ENCODE measurements around the gene OR2T27.

The OR2T27 gene

DNA sequence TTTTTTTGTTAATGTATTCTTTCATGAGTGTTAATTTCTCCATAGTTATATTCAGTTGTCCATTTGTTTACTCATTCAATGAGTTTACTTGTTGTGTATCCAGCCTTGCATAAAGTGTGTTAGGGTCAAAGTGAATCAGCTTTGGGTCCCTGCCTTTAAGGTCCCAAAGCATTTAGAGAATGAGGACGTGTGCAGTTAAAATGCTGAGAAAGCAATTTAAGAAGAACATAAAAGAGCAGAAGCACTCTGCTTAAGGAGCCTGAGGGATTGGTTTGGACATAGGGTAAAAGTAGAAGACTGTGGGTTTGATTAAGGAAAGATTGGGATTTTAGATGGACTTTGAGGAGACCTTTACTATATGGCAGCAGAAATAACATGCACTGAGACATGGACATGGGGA, 43.8 kb upstream of the OR2T27 start:
- Histone ChIP-seq H3K4me2 (ENCODE audit: low read length) (no peak overlapping the region), H3K4me3 (ENCODE audit: low read length) (no peak overlapping the region), H4K20me1 (ENCODE audit: control insufficient read depth, insufficient read depth, low read depth, low read length) (no peaks in the 10 kb centered on the region), H3K9me3 (ENCODE audit: control insufficient read depth, insufficient read depth, low read length) (no peaks in the 10 kb centered on the region), H3K79me2 (ENCODE audit: control insufficient read depth, low read length) (no peaks in the 10 kb centered on the region), H3K4me1 (ENCODE audit: control insufficient read depth, low read length) (peaks cover 8% of the 10 kb centered on the region; the same call in 1 of the 2 replicates), H3K9me2 (replicated peaks; ENCODE audit: control insufficient read depth, low read length) (no peaks in the 10 kb centered on the region), H3F3A (ENCODE audit: control insufficient read depth, insufficient read depth) (no peaks in the 10 kb centered on the region), H3K36me3 (ENCODE audit: control insufficient read depth, low read length) (no peaks in the 10 kb centered on the region), H3K27ac (ENCODE audit: low read depth, low read length) (no peak overlapping the region), H3K27me3 (ENCODE audit: control insufficient read depth, low read length) (peaks cover 15% of the 10 kb centered on the region)
- no peak for TF ChIP-seq EZH2phosphoT487 (IDR thresholded peaks at IDR 0.05; ENCODE audit: borderline replicate concordance, low read length)

GRCh38 chr1:248697907-248698306, 42.6 kb upstream of the OR2T27 start:
- TF ChIP-seq, protein P1, sequence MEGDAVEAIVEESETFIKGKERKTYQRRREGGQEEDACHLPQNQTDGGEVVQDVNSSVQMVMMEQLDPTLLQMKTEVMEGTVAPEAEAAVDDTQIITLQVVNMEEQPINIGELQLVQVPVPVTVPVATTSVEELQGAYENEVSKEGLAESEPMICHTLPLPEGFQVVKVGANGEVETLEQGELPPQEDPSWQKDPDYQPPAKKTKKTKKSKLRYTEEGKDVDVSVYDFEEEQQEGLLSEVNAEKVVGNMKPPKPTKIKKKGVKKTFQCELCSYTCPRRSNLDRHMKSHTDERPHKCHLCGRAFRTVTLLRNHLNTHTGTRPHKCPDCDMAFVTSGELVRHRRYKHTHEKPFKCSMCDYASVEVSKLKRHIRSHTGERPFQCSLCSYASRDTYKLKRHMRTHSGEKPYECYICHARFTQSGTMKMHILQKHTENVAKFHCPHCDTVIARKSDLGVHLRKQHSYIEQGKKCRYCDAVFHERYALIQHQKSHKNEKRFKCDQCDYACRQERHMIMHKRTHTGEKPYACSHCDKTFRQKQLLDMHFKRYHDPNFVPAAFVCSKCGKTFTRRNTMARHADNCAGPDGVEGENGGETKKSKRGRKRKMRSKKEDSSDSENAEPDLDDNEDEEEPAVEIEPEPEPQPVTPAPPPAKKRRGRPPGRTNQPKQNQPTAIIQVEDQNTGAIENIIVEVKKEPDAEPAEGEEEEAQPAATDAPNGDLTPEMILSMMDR (IDR thresholded peaks at IDR 0.05; ENCODE audit: low read depth, low read length, poor library complexity, severe bottlenecking), result no peak
- no peak for TF ChIP-seq EZH2phosphoT487 (IDR thresholded peaks at IDR 0.05; ENCODE audit: borderline replicate concordance, low read length)
- Histone ChIP-seq H3K4me1 (ENCODE audit: control insufficient read depth, low read length) (peaks cover 8% of the 10 kb centered on the region; the same call in 1 of the 2 replicates), H4K20me1 (ENCODE audit: control insufficient read depth, insufficient read depth, low read depth, low read length) (no peaks in the 10 kb centered on the region), H3K36me3 (ENCODE audit: control insufficient read depth, low read length) (no peaks in the 10 kb centered on the region), H3K79me2 (ENCODE audit: control insufficient read depth, low read length) (no peaks in the 10 kb centered on the region), H3K27me3 (ENCODE audit: control insufficient read depth, low read length) (peaks cover 15% of the 10 kb centered on the region), H3K4me3 (ENCODE audit: low read length) (no peak overlapping the region), H3K27ac (ENCODE audit: low read depth, low read length) (no peak overlapping the region), H3K9me2 (replicated peaks; ENCODE audit: control insufficient read depth, low read length) (no peaks in the 10 kb centered on the region), H3F3A (ENCODE audit: control insufficient read depth, insufficient read depth) (no peaks in the 10 kb centered on the region), H3K9me3 (ENCODE audit: control insufficient read depth, insufficient read depth, low read length) (no peaks in the 10 kb centered on the region), H3K4me2 (ENCODE audit: low read length) (no peak overlapping the region)

- Histone ChIP-seq H3K79me2 (ENCODE audit: control insufficient read depth, low read length) (no peaks in the 10 kb centered on the region), H3K9me2 (replicated peaks; ENCODE audit: control insufficient read depth, low read length) (no peaks in the 10 kb centered on the region), H3K4me3 (ENCODE audit: low read length) (no peak overlapping the region), H3F3A (ENCODE audit: control insufficient read depth, insufficient read depth) (no peaks in the 10 kb centered on the region), H4K20me1 (ENCODE audit: control insufficient read depth, insufficient read depth, low read depth, low read length) (no peaks in the 10 kb centered on the region), H3K9me3 (ENCODE audit: control insufficient read depth, insufficient read depth, low read length) (no peaks in the 10 kb centered on the region), H3K27me3 (ENCODE audit: control insufficient read depth, low read length) (peaks cover 9% of the 10 kb centered on the region; the same call in 1 of the 2 replicates), H3K36me3 (ENCODE audit: control insufficient read depth, low read length) (no peaks in the 10 kb centered on the region), H3K27ac (ENCODE audit: low read depth, low read length) (no peak overlapping the region), H3K4me2 (ENCODE audit: low read length) (no peak overlapping the region), H3K4me1 (ENCODE audit: control insufficient read depth, low read length) (peaks cover 8% of the 10 kb centered on the region; the same call in 1 of the 2 replicates)
- TF ChIP-seq EZH2phosphoT487 (IDR thresholded peaks at IDR 0.05; ENCODE audit: borderline replicate concordance, low read length), result no peak
- TF ChIP-seq, protein P1 (IDR thresholded peaks at IDR 0.05; ENCODE audit: low read depth, low read length, poor library complexity, severe bottlenecking), result no peak
Measured at GRCh38 chr1:248696774-248697173, 41.4 kb upstream of the OR2T27 start.

DNA sequence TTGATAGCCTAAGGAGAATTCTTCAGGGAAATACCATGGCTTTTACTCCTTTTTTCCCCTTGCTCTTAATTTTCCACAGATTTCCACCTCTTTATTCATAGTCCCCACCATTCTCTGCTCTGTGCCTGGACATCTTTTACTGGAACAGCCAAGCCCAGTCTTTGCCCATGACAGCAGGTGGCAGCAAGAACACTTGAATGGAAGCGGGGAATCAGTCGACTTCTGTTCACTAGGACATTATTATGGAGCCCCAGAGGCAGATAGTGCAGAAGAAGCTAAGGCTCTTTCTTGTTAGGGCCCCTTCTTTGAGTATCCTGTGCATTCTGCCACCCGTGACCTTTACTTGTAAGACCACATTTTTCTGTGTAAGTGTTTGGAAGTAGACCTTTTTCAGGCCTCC, 40.9 kb upstream of the OR2T27 start:
- H3K27ac ChIP-seq (ENCODE audit: low read depth, low read length), result no peak overlapping the region
- peaks cover 9% of the 10 kb centered on the region; the same call in 1 of the 2 replicates for H3K27me3 ChIP-seq (ENCODE audit: control insufficient read depth, low read length)
- H3K9me2 ChIP-seq (replicated peaks; ENCODE audit: control insufficient read depth, low read length), result no peaks in the 10 kb centered on the region
- TF ChIP-seq, protein P1 (IDR thresholded peaks at IDR 0.05; ENCODE audit: low read depth, low read length, poor library complexity, severe bottlenecking), result peak; percentile 40
- no peak for TF ChIP-seq EZH2phosphoT487 (IDR thresholded peaks at IDR 0.05; ENCODE audit: borderline replicate concordance, low read length)
- H3K4me1 ChIP-seq (ENCODE audit: control insufficient read depth, low read length), result peaks cover 8% of the 10 kb centered on the region; the same call in 1 of the 2 replicates
- no peaks in the 10 kb centered on the region for H3F3A ChIP-seq (ENCODE audit: control insufficient read depth, insufficient read depth)
- no peaks in the 10 kb centered on the region for H3K79me2 ChIP-seq (ENCODE audit: control insufficient read depth, low read length)
- no peaks in the 10 kb centered on the region for H4K20me1 ChIP-seq (ENCODE audit: control insufficient read depth, insufficient read depth, low read depth, low read length)
- no peaks in the 10 kb centered on the region for H3K36me3 ChIP-seq (ENCODE audit: control insufficient read depth, low read length)
- no peaks in the 10 kb centered on the region for H3K9me3 ChIP-seq (ENCODE audit: control insufficient read depth, insufficient read depth, low read length)
- H3K4me2 ChIP-seq (ENCODE audit: low read length), result no peak overlapping the region
- no peak overlapping the region for H3K4me3 ChIP-seq (ENCODE audit: low read length)
